ENCODE measurements around the gene ZNF598.
A peak's percentile ranks its signal among the peaks of the same experiment; 100 is the strongest.

Gene ZNF598

DNA sequence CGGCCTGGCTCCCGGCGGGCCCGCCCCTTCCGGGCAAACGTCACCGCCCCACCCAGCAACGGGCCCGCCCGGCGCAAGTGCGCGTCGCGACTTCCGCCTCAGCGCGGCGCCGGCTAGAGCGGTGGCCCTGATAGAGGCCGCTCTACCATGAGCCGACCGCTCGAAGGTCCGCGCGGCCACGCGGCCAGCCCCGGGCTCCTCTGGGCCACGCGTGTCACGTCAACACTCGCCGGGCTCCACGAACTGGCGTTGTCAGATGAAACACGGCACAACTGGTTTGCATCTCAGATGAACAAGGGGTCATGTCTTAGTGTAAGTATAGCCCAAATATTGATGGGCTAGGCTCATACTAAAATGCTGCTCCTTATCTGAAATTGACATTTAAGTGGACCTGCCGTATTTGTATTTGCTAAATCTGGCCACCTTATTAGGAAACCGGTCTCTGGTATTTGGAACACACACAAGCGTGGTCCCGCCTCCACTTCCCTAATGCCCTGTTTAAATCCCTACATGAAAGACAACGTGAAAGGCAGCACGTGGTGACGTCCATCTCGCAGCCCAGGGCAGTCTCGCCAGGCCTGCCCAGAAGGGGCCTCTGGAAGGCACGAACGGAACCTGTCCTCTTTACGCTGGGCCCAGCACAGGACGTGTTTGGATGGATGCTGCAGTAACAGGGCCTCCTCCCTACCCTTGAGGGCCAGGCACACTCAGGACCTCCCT is at the start of gene ZNF598:
Gene ZNF598, minus strand, starts transcription at position 31 of the 720 bp plus-strand sequence.
- peak; percentile 73 to 82 for DNase-seq

DNA sequence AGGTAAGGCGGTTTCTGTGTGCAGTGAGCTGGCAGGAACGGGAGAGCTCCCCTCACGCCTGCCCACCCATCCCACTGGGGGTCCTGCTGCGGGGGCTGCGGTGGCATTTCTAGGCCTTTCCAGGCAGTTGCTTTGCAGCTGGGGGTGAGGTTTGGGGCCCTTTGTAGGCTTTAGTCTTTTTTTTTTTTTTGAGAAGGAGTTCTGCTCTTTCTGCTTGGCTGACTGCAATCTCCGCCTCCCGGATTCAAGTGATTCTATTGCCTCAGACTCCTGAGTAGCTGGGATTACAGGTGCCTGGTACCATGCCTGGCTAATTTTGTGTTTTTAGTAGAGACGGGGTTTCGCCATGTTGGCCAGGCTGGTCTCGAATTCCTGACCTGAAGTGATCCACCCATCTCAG is 49.3 kb upstream of the ZNF598 start:
- DNase-seq: no peak

DNA sequence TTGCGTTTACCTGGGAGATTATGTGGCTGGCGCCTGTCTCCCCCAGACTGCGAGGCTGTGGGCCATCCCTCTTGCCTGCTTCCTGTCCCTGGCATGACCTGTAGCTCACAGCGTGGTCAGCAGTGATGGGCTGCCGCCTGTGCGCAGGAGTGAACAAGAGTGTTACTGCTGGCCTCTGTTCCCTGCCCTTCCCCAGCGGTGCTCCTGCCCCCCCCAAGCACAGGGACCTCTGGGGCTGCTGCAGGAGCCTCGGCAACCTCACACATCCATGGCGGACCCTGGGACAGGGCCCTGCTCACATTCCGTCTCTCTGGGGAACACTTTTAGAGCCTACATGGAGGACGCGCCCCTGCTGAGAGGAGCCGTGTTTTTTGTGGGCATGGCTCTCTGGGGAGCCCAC is 48.8 kb upstream of the ZNF598 start:
- no peak for DNase-seq

GRCh38 chr16:2057438-2057837 is 47.8 kb upstream of the ZNF598 start:
- DNase-seq: no peak

DNA sequence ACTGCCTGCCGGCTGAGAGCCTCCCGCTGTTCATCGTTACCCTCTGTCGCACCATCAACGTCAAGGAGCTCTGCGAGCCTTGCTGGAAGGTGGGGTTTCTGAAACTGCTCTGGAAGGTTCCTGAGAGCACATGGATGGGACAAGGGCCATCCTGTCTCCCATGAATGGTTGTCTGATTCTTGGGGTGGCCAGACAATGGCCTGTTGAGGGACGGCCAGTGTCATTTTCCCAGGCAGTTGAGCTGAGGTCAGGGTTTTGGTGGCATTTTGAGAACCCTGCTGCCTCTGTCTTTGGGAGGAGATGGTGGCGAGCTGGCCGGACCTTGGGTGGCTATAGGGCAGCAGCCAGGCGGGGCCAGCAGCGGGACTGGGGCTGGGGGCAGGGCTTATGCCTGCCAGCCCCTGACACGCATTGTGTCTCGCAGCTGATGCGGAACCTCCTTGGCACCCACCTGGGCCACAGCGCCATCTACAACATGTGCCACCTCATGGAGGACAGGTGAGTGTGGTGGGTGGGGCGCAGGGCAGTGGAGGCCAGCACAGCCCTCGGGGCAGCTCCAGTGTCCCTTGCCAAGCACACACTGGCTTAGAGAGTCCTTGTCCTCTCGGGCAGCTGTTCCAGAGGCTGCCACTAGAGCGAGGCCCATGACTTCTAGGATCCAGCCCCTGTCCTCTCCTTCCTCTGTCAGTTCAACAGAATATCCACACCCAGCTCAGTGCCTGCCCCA is 47.2 kb upstream of the ZNF598 start:
- no peak for DNase-seq

GRCh38 chr16:2056077-2056476 is 46.5 kb upstream of the ZNF598 start:
- no peak for DNase-seq

- DNase-seq: no peak
Measured at GRCh38 chr16:2054543-2055245, 45.1 kb upstream of the ZNF598 start.

GRCh38 chr16:2053897-2054296 is 44.3 kb upstream of the ZNF598 start:
- DNase-seq: no peak

GRCh38 chr16:2053211-2053610 is 43.6 kb upstream of the ZNF598 start:
- DNase-seq: no peak

DNA sequence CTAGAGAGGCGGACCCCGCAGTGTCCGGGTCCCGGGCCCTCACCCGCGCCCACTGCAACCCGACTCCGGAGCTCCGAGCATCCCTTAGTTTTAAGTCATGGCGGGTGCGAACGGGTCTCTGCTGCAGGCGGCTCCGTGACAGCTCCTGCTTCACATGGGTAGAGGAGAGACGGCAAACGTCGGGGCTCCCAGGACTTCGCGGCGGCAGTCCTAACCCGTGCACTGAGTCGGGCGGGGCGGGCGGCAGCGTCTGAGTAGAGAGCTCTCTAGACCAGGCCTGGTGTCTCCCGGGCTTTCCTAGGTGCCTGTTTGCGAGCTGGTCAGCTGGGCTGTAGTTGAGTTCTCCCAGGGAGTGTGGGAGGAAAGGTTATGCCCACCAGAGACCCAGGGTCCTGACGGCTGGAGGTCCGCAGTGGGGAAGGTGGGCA is 38.5 kb upstream of the ZNF598 start:
- DNase-seq: no peak

GRCh38 chr16:2047330-2048115 is 37.9 kb upstream of the ZNF598 start, which contains the start of the genes NTHL1 and TSC2:
Gene NTHL1 (minus strand): TSS chr16:2047834. CDS start chr16:2047823, 11 bp downstream.
Gene TSC2 (plus strand): TSS chr16:2047985. CDS start chr16:2048616, 631 bp downstream.
- DNase-seq: peak; percentile 91 to 92

GRCh38 chr16:2046893-2047329 is 37.3 kb upstream of the ZNF598 start:
- DNase-seq: no peak

- DNase-seq: no peak
Measured at GRCh38 chr16:2045965-2046892, 36.6 kb upstream of the ZNF598 start.

- no peak for DNase-seq
Measured at GRCh38 chr16:2044541-2044940, 34.9 kb upstream of the ZNF598 start.

GRCh38 chr16:2043667-2044451 is 34.2 kb upstream of the ZNF598 start:
- no peak for DNase-seq

DNA sequence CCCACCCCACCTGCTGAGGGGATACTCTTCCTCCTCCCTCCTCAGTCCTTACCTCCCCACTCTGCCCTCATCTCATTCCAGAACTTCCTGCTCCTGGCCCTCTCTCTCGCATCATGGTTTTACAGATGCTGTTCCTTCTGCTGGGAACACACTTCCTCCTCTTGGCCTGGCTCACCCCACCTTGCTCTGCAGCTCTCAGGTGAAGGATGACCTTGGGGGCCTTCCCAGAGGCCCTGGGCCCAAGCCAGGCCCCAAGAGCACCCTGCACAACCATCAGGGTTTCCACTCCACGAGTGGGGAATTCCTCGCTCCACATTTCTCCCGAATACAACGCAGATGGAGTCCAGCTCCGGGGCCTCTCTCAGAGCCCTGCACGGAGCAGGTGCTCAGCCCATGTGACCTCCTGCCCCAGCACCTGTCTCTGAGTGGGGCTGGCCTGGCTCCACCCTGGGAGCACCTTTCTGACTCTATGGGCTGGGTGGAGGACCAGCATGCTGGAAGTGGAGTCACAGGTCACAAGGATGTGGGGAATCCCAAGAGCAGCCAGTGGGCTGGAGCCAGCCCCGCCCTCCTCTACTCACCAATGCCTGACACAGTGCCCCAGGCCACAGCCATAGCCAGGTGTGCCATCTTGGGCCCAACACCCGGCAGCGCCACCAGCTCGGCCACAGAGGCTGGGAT is 33.5 kb upstream of the ZNF598 start:
- DNase-seq: no peak

DNA sequence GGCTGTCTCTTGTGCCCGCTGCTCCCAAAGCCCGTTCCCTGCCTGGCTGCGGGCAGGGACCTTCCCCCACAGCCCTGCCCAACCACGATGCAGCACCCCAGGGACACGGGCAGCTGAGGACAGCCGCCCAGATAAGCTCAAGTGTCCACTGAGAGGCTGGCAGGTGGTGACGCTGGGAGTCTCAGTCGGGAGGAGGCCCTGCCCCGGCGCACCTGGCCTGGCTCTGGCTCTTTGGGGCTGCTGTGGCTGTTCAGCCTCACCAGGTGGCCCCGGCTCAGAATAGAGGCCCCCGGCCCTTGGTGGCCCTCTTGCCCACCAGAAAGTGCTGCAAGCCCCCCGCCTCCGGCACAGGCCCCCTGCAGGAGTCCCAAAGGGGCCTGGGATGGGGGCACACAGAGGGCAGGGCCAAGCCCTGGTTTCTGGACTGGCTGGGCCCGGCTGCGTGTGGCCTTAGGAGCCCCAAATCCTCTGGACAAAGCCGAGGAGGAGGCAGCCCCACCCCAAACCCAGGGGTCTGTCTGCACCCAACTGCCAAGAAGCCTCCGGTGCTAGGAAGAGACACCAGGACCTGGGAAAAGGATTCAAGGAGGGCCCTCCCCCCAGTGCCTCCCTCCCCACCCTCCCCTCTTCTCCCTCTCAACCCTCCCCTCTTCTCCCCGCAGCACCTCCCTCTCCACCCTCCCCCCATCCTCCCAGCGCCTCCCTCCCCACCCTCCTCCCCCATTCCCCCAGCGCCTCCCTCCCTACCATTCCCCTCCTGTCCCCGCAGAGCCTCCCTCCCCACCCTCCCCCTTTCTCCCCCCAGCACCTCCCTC is 32.8 kb upstream of the ZNF598 start:
- DNase-seq: no peak

DNA sequence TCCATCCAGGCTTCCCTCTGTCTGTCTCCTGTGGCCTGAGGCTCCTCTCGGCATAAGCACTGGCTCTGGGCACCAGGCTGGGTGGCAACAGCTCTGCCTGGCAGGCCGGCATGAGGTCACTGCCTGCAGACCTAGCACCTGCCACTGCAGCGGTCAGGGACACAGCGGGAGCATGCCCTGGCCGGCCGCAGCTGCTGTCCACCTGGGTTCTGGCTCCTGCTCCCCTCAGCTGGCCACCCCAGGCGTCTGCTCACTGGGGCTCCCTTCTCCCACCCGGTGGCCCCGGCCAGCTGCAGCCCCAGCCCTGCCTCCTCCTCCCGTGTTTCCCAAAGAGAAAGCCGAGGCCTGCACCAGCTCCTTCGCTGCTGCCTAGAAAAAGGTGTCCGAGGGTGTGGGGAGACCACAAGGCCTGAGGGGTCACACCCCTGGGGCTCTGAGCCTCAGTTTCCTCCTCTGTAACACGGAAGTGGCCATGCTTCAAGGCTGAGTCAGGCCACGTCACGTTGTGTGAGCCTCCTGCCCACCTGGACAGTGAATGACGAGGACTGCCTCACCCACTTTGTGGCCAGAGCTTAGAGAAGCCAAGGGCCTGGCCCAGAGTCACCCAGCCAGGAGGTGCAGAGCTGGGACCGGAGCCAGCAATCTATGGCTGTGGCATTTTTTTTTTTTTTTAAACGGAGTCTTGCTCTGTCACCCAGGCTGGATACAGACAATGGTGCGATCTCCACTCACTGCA is 31.3 kb upstream of the ZNF598 start:
- no peak for DNase-seq

Data from stimulated activated CD4-positive, alpha-beta T cell treated with anti-CD3 and anti-CD28 coated beads, Interleukin-4, amount 100 ng/mL, for 4 hours (primary cell).